HG03280 (cell line): ENCODE results near the gene PCSK2.

Experiments
- ATAC-seq: cut with Tn5 transposase; IDR thresholded peaks from one replicate; pipeline ENCODE4 v1.9.1; 2021; ENCODE audit warnings: mild to moderate bottlenecking, moderate library complexity; ENCODE audit not compliant: unreplicated experiment

Gene PCSK2

DNA sequence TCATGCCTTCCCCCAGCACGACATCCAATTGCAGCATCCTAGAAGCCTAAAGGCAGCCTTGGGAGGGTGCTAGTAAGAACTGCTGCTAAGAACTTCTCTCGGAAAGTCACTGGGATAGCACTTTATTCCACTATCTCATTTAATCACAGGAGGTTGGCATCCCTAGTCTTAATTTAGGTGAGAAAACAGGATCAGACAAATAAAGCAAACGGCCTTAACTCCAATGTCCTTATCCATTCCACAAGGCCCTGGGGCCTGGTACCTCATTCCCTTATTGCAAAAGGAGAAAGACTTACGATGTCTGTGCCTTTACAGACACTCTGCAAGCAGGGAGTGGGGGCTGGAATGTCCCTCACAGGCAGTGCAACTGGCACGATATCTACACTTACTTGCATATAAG lies 243.7 kb downstream of the PCSK2 start:
- no peak for ATAC-seq

DNA sequence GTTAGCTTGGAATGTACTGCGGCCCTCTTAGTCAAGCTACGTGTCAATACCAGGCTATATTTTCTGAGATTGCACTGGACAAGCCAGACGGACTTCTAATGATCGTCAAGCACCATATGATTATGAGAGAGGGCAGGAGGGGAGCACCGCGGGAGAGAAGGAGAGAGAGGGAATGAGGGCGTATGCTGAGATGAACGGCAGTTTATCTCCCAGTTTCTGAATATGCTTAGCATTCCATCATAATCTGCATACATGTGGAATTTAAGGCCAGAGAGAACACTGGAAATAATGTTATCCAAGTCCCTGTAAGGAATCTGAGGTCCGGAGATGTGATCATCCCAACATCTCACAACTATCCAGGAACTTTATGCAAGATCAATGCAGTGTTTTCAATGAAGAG lies 244.1 kb downstream of the PCSK2 start:
- ATAC-seq, result no peak

DNA sequence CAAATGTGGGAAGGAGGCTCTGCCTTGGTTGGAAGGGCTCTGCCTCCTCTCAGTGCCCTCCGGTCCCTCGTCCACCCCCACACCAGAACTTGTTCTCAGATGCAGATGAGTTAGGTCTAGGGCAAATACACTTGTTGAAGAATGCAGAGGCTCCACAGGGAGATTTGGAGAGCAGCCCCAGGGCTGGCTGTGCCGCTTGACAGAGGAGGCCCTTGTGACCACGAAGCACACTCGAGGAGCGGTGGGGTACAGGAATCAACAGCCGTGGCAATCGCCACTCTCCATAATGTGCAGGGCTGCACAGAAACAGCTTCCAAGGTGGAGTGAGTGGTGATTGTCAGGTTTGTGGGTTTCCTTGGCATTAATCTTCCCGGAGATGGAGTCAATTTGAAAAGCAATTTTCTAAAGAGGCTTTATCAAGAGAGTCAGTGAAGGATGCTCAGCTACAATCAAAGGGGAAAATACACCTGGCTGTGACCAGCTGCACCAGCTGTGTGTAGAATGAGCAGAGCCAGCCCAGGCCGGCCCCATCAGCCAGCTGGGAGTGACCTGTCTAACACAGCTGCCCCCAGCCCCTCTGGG lies 244.9 kb downstream of the PCSK2 start:
- ATAC-seq, result no peak

DNA sequence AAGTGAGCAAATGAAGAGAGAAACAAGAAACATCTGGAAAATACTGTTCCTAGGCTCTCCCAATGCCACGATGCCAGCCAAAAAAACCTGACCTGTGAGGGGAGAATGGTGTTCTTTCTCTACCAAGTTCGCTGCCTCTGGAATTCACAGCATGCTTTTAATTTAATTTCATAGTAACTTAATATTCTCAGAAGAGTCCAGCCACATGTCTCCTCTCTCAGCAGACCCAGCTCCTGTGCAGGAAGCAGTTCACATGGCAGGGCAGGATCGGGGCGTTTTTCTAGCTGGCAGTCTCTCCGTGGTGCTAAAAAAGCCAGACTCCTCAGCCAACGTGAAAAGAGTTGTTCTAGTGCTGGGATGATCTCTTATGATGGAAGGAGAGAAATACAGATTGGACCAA lies 246.8 kb downstream of the PCSK2 start:
- no peak for ATAC-seq

DNA sequence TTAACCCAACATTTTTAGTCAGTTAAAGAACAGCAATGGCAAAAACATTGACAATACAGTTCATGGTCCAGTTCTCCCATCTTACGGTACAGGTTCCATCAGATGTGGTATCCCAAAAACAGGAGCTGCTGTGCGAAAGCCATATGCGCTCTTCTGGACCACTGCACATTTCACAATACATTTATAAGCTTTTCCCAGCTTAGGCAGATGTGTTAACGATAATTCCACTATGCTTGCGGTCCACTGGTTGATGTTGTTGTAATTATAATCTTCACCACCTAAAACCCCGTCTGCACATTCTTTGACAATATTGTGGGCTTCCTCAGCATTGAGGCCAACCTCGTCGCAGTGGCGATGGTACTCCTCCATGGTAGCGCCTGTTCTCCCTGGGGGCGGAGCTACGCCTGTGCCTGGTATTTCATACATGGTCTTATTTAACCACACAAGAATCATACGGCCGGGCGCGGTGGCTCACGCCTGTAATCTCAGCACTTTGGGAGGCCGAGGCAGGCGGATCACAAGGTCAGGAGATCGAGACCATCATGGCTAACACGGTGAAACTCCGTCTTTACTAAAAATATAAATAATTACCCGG lies 252.3 kb downstream of the PCSK2 start:
- no peak for ATAC-seq

DNA sequence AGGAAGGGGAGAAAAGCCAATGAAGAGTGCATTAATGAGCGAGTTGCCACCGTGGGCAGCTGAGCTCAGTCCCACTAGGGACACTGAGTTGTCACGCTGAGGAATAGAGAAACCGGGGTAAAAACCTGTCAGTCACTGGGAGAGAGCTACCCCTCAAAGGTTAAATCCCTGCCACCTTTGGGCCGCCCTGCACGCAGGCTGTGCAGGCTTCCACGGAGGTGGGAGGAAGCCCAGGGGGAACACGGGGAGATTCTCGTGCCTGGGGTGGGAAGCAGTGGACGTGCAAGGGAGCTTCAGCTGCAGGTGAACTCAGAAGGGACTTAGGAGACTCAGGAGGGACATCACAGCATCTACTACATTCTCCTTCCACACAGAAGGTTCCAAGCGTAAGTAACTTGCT lies 253.9 kb downstream of the PCSK2 start:
- ATAC-seq, result no peak

DNA sequence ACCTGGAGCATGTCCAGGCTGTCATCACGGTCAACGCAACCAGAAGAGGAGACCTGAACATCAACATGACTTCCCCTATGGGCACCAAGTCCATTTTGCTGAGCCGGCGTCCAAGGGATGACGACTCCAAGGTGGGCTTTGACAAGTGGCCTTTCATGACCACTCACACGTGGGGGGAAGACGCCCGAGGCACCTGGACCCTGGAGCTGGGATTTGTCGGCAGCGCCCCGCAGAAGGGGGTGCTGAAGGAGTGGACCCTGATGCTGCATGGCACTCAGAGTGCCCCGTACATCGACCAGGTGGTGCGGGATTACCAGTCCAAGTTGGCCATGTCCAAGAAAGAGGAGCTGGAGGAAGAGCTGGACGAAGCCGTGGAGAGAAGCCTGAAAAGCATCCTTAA lies 254.8 kb downstream of the PCSK2 start:
- ATAC-seq, result no peak

DNA sequence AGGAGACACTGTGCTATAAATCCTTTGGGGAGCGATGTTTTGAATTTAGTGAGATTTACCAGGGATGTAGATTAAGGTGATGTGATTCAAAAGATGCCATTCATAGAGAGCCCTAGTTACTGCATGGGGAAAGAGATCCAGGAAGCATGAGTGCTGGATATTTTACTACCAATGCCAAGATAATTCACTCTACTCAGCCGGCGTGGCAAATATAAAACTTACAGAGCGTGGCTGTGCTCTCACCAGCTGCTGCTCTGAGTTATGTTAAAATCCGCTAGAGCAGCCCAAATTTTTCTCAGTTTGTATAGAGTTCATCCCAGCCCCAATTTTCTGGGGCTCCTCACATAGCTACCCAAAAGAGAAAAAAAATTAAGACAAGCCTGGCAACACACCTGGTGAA lies 255.7 kb downstream of the PCSK2 start:
- ATAC-seq, result no peak

DNA sequence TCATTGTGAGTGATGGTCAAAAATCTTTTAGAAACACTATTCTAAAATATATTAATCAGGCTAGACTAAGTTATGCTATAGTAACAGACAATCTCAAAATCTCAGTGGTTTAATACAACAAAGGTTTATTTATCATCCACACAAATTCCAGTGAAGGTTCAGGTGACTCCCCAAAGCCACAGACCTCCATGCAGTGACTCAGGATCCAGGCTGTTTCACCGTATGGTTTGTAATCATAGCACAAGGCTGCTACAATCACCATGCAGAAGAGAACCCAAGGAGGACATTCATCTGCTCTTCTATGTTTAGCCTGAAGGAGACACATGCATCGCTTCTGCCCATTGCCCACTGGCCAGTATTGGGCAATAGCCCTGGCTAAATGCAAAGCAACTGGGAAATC lies 258.2 kb downstream of the PCSK2 start:
- ATAC-seq, result no peak

DNA sequence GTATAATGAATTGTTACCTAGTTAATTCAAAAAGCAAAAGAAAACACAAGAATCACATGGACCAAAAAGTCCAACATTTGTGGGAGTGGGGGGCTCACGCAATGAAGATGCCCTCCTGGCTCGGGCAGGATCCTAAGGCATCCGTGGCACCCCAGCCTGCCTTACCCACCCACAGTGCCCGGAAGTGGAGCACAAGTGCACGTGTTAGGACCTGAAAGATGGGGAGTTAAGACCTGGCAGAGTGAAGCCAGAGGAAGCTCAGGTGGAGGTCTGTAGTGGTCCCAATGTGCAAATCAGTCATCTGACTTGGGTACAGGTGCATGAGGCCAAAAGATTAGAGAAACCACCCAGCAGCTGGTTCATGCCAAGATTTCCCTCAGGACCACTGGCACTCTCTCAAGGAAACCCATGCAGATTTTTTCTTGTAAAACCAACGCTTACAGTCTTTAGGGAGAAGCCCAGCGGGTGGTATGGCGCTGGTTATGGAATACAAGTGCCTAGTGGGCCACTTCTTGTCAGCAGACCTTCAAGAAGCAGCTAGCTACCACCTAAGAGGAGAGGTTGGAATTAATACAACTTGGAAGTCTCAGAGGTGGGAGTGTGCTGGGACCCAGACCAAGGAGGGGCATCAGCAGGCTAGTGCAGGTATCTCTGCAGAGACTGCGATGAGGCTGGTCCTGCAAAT lies 262.2 kb downstream of the PCSK2 start:
- ATAC-seq, result no peak

DNA sequence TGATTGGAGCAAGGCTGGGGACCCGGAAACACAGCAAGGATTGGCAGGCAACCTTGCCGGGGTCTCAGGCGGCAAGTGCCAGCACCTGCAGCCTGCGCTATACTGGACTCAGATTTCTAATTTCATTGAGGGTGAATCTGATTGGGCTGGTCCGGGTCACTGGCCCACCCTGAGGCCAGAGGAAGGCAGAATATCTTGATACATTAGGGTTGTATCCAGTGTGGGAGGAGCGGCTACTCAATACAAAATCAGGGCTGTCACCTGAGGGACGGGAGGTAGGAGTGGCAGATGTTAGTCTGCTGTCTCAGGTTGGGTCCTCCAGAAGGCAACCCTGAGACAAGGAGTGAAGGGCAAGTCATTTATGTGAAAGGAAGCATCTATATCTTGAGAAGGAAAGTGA lies 263.7 kb downstream of the PCSK2 start:
- no peak for ATAC-seq

DNA sequence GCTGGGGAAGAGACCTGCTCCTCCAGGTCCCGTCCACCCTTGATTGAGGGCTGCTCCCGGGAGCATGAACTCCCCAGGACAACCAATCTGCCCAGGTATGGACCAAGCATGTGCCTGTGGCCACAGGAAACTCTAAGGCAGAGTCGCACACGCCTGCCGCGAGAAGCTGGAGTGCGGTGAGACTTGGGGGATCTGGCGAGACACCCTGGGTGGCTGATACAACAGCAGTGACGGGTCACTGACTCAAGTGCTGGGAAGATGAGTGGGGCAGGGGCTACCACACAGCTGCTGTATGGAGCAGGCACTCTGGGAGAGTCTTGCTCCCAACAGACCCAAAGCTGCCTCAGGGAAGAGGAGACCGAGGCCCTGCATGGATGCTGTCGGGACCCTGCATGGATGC lies 264.2 kb downstream of the PCSK2 start:
- no peak for ATAC-seq

DNA sequence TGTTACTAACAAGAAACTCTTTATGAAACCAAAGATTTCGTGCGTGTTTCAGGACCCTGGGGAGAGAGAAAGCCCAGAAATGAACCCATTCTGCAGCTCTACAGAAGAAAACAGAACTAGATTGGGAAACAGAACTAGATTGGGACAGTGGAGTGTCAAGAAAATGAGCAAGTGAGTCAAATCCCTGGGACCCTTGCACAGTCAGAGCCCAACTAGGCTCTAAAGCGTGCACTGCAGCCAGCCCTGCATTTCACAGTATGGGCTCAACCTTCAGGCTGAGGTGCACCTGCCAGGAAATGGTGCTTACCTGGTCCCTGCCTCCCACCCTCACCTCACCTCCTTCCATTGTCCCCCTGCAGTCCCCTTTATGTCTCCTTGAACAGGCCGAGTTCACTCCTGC lies 264.6 kb downstream of the PCSK2 start:
- ATAC-seq, result no peak

DNA sequence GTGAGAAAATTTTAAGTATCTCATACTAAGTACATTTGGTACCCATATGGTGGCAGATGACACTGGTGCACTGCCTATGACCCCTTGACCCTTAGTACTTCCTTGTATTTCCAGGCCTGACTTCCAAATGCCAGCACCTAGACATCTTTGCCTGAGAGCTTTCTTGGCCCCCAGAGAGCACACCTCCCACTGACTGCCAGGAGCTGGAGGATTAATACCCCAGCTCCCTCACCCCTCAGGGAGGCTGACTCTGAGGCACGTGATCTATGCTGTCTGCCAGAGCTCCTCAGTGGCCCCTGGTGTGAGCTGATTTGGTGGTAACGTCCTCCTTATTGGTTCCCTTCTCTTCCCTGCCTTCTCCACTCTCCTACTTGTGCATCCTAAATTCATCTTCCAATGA lies 266.3 kb downstream of the PCSK2 start:
- no peak for ATAC-seq

DNA sequence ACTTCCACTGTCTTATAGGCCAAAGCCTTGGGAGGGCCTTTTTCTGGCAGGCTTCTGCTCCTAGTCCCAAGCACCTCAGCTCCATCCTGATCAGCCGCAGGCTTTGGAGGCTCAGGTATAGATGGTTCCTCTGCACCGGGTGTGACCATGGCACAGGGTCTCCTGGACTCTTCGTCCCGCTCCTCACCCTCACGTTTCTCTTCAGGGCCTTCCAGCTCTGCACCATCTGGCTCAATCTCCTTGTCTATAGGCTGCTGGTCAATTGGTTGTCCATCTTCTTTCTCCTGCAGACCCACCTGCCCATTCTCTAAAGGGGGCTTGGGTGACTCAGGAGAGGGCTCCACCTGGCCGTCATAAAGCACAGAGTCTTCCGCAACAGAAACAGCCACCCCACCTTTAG lies 267.4 kb downstream of the PCSK2 start:
- ATAC-seq, result no peak

DNA sequence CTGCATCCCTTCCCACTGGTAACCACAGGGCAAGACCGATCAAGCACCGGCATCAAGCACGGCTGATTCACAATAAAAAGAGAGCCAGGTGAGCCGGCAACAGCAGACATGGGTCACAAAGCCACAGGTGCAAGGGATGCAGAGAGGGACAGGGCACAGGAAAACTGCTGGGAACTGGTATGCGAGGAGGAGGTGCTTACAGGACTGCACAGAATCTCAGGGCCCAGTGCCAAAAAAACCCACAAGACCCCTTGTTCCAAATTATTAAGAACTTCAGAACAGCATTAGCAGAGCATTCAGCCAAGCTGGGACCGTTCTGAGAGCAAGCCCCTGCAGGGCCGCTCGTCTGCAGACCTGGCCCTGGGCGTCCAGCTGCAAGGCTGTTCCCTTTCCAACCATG lies 269.0 kb downstream of the PCSK2 start:
- ATAC-seq, result no peak

DNA sequence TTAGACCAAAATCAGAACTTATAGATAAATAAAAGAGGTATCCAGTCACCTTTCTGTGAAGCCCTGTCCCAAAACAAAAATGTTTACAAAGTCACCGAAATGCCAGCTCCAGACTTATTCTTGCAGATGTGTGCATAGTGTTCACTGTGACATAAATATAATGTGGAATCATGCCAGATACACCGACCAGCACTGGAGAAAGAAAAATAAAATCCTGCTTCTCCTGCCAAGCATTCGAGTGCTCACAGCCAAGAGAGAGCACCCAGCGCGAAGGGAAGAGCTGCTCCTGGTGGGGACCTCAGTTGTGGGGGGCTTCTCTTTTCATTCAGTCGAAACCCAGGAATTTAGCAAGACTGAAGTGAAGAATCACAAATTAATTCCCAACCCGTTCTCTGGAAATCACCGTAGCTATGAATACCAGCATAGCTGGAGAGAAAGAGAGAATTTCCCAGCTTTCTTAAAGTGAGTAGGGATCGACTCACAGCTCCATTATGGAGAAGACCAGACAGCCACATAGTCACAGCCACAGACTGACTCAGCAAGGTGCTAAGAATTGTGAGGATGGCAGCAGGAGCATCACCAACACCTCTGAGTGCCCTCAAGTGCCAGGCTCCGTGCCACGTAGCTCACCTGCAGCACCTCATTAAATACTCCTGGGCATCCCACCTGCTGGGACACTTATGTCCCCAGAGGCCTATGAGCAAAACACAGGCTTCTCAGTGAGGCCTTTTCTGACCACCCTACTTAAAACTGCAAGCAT lies 271.2 kb downstream of the PCSK2 start:
- no peak for ATAC-seq

DNA sequence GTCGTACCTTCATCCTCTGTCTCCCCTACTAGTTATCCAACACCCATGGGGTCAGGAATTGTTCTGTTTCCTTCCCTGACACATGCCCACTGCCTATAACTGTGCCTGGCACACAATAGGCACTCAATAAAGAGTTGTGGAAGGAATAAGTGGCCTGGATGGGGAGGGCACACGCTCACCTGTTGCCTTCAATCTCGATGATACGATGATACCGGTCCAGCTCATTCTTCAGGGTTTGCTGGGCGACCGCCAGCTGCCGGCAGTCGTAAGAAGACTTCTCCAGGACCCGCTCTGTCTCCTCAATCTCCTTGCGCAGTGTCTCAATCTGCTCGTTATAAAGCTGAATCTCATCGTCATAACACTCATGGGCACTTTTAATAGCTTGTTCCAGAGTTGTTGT lies 271.8 kb downstream of the PCSK2 start:
- ATAC-seq, result no peak

DNA sequence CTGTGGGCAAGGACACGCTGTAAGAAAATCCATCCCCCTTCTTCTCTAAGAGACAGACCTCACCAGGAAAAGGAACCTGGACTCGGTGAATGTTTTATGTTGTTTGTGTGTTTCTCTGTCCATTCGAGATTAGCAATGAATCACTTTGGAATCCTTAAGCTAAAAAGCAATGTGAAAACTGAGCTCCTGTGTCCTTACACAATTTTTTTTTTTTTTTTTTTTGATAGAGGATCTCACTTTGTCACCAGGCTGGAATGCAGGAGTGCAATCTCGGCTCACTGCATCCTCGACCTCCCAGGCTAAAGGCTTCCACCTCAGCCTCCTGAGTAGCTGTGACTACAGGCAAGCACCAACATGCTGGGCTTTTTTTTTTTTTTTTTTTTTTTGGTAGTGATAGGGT lies 272.2 kb downstream of the PCSK2 start:
- ATAC-seq, result no peak

DNA sequence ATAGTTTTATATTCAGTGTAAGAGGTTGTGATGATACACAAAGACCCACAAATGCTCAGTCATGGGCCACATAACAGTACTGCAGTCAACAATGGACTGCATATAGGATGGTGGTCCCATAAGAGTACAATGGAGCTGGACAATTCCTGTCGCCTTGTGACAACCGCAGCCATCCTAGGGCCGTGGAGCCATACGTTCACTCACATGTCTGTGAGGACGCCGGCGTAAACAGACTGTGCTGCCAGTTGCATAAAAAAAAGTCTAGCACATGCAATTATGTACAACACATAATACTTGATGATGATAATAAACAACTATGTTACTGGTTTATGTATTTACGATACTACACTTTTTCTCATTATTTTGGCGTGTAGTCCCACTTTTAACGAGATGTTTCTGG lies 273.4 kb downstream of the PCSK2 start:
- ATAC-seq, result no peak

DNA sequence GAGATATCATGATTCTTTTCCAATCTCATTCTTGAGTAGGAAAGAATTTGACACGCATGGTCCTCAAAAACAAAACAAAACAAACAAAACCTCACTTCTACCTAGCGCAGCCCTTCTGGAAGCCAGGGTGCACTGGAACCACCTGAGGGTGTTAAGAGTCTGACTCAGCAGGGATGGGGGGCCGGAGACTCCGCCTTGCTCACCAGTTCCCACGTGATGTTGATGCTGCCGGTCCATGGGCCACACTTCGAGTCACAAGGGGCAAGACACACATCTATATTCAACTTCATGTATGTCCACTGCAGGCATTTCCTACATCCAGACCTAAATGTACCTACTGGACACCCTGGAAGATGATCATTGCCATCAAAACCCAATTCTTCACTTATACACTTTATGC lies 274.0 kb downstream of the PCSK2 start:
- ATAC-seq, result no peak

DNA sequence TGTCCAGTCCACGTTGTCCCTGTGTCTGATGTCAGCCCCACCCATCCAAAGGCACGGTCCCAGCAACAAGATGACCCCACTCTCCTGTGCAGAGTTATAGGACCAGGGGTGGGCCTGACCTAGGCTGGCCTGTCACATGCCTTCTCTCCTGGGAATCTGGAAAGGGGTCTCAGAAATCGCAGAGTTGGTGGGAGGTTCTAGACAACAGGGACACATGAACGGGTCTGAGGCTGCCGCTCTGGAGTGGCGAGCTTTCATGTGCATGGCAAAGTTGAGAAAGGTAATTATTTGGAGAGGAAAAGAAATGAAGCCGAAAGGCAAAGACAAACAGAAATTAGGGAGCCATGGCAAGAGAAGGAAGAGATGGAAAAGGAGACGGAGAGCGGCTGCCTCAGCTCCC lies 274.9 kb downstream of the PCSK2 start:
- ATAC-seq, result no peak
